Naive B cell (primary cell): ENCODE data around the gene BRD1. TPM values are rescaled to one million over a fixed set of nuclear protein-coding genes. Genes with fewer than 3 reads are reported as not detected.

Experiments used
- ATAC-seq, 2 donors: fragments of 150-1000 bp; cut with Tn5 transposase; 2 replicates each; pipeline ENCODE4 v1.10.0; 2021; ENCODE audit warnings: low read depth in 2 of 2, mild to moderate bottlenecking in 2 of 2, moderate library complexity in 2 of 2
- DNase-seq: peaks from one replicate; pipeline ENCODE4 v3.0.0; 2022
- H3K27ac Mint-ChIP-seq, 6 donors: one replicate each; pipeline ENCODE4 v1.8.0; 2020 to 2022; ENCODE audit warnings: mild to moderate bottlenecking in 6 of 6, mixed read lengths in 6 of 6, moderate library complexity in 5 of 6, inconsistent platforms in 2 of 6
- H3K27me3 Mint-ChIP-seq, 3 donors: one replicate each; pipeline ENCODE4 v1.8.0; 2021 to 2022; ENCODE audit warnings: mixed read lengths in 3 of 3, mild to moderate bottlenecking in 1 of 3
- H3K36me3 Mint-ChIP-seq, 2 donors: one replicate each; pipeline ENCODE4 v1.8.0; 2020 to 2022; ENCODE audit warnings: mixed read lengths in 2 of 2, inconsistent platforms in 1 of 2, mild to moderate bottlenecking in 1 of 2
- H3K4me1 Mint-ChIP-seq, 3 donors: one replicate each; pipeline ENCODE4 v1.8.0; 2020 to 2022; ENCODE audit warnings: mixed read lengths in 3 of 3, inconsistent platforms in 1 of 3, mild to moderate bottlenecking in 1 of 3, moderate library complexity in 1 of 3
- H3K4me3 Mint-ChIP-seq, 8 donors: one replicate each; pipeline ENCODE4 v1.8.0; 2020 to 2022; ENCODE audit warnings: mild to moderate bottlenecking in 8 of 8, mixed read lengths in 8 of 8, moderate library complexity in 8 of 8, inconsistent platforms in 2 of 8
- H3K9me3 Mint-ChIP-seq, 7 donors: one replicate each; pipeline ENCODE4 v1.8.0; 2020 to 2022; ENCODE audit warnings: mixed read lengths in 7 of 7, mild to moderate bottlenecking in 5 of 7, inconsistent platforms in 2 of 7, moderate library complexity in 1 of 7
- polyA plus RNA-seq, 6 donors: library from polyadenylated mRNA; unstranded; fragments of 300-500 nt; fragmentation: Illumina TruSeq; gene quantifications; one replicate each; pipeline ENCODE4 v1.2.3, GENCODE V29; 2021; ENCODE audit warnings: low read depth in 6 of 6

Gene BRD1
- polyA plus RNA-seq, 6 donors from 2014 or later: 0.23 to 3.0 (median 1.8) TPM

- DNase-seq (no peak), ATAC-seq (no peak)
- no peaks in the 10 kb centered on the region for H3K9me3 Mint-ChIP-seq
- no peaks in the 10 kb centered on the region for H3K27me3 Mint-ChIP-seq
- peaks cover 44 to 81% (median 71%) of the 10 kb centered on the region in 3 donors for H3K4me1 Mint-ChIP-seq
- peak overlapping the region in 2 of 6 donors; percentile 72 to 82 for H3K27ac Mint-ChIP-seq
- peaks cover 7 to 15% of the 10 kb centered on the region in 2 donors for H3K36me3 Mint-ChIP-seq
- no peak overlapping the region for H3K4me3 Mint-ChIP-seq
Observed at GRCh38 chr22:49814164-49814686, 13.4 kb downstream of the BRD1 start.

- Mint-ChIP-seq H3K4me3 (no peak overlapping the region), H3K36me3 (peaks cover 7% of the 10 kb centered on the region in 2 donors), H3K4me1 (peaks cover 47 to 85% (median 75%) of the 10 kb centered on the region in 3 donors), H3K27ac (no peak overlapping the region), H3K27me3 (no peaks in the 10 kb centered on the region), H3K9me3 (no peaks in the 10 kb centered on the region)
- ATAC-seq: no peak
- no peak for DNase-seq
Observed at GRCh38 chr22:49812838-49813237, 14.8 kb downstream of the BRD1 start.

GRCh38 chr22:49811020-49811791, 16.5 kb downstream of the BRD1 start:
- H3K4me3 Mint-ChIP-seq: peak overlapping the region in 6 of 8 donors; percentile 12 to 77 (median 59)
- H3K36me3 Mint-ChIP-seq: peaks cover 0 to 7% of the 10 kb centered on the region in 2 donors
- H3K27ac Mint-ChIP-seq: peak overlapping the region in 3 of 6 donors; percentile 1 to 34 (median 32)
- peaks cover 48 to 85% (median 74%) of the 10 kb centered on the region in 3 donors for H3K4me1 Mint-ChIP-seq
- DNase-seq (no peak), ATAC-seq (peak; percentile 14 to 27)
- no peaks in the 10 kb centered on the region for H3K27me3 Mint-ChIP-seq
- H3K9me3 Mint-ChIP-seq: no peaks in the 10 kb centered on the region

DNA sequence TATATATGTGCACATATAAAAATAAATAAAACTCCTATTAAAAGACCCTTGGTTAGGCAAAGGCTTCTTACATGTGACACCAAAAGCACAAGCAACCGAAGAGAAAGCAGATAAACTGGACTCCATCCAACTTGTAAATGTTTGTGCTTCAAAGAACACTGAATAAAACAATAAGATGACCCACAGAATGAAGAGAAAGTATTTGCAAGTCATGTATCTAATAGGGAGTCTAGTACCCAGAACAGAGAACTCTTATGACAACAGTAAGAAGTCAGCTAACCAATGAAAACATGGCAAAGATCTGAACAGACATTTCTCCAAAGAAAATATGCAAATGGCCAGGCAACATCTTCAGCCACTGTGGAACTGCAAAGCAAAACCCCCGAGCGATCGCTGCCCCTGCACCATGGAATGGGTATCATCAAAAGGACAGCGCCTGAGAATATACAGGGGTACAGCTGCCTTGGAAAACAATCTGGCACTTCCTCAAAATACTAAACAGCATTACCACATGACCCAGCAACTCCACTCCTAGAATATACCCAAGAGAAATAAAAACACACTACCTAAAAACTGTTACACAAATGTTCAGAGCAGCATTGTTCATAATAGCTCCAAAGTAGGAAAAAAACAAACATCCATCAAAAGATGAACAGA, 17.2 kb downstream of the BRD1 start:
- peaks cover 0 to 7% of the 10 kb centered on the region in 2 donors for H3K36me3 Mint-ChIP-seq
- peak overlapping the region in 5 of 8 donors; percentile 12 to 62 (median 31) for H3K4me3 Mint-ChIP-seq
- no peaks in the 10 kb centered on the region for H3K27me3 Mint-ChIP-seq
- peaks cover 50 to 83% (median 77%) of the 10 kb centered on the region in 3 donors for H3K4me1 Mint-ChIP-seq
- no peaks in the 10 kb centered on the region for H3K9me3 Mint-ChIP-seq
- no peak for DNase-seq
- peak; percentile 49 to 56 for ATAC-seq
- peak overlapping the region in 2 of 6 donors; percentile 1 to 32 for H3K27ac Mint-ChIP-seq

DNA sequence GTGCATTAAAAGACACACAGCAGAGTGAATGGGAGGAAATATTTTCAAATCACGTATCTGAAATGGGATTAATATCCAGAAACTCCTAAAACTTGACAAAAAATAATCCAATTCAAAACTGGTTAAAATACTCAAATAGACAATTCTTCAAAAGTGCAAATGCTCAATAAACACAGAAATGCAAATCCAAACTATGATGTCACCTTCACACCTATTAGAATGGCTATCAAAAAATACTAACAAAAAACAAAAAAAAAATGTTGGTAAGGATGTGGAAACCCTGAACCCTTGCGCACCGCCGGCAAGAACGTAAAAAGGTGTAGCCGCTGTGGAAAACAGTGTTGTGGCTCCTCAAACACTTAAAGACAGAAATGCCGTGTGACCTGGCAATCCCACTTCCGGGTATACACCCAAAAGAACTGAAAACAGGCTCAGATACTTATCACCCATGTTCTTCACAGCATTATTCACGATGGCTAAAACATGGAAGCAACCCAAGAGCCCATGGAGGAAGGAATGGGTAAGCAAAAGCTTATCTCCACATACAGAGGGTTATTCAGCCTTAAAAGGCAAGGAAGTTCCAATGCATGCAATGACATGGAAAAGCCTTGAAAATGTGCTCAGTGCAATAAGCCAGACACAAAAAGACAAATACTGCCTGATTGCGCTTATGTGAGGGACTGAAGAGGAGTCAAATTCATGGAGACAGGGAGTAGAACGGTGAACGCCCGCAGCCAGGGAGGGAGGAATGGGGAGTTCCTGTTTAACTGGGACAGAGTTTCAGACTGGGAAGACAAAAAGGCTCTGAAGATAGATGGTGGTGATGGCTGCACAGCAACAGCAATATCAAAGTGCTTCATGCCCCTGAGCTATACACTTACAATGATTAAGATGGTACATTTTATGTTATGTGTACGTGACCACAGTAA, 19.6 kb downstream of the BRD1 start:
- peak overlapping the region; percentile 9 to 58 (median 32) for H3K27ac Mint-ChIP-seq
- no peaks in the 10 kb centered on the region for H3K27me3 Mint-ChIP-seq
- peak overlapping the region in 3 of 8 donors; percentile 16 to 67 (median 48) for H3K4me3 Mint-ChIP-seq
- DNase-seq (no peak), ATAC-seq (no peak)
- no peaks in the 10 kb centered on the region for H3K9me3 Mint-ChIP-seq
- peaks cover 0 to 7% of the 10 kb centered on the region in 2 donors for H3K36me3 Mint-ChIP-seq
- peaks cover 59 to 72% (median 71%) of the 10 kb centered on the region in 3 donors for H3K4me1 Mint-ChIP-seq

GRCh38 chr22:49807129-49807528, 20.5 kb downstream of the BRD1 start:
- peak overlapping the region in 2 of 8 donors; percentile 6 to 42 for H3K4me3 Mint-ChIP-seq
- ATAC-seq: no peak

GRCh38 chr22:49803737-49804375, 23.8 kb downstream of the BRD1 start:
- H3K9me3 Mint-ChIP-seq: no peaks in the 10 kb centered on the region
- DNase-seq (no peak), ATAC-seq (no peak)
- no peaks in the 10 kb centered on the region for H3K27me3 Mint-ChIP-seq
- H3K27ac Mint-ChIP-seq: peak overlapping the region in 3 of 6 donors; percentile 26 to 88 (median 53)
- H3K36me3 Mint-ChIP-seq: peaks cover 0 to 5% of the 10 kb centered on the region in 2 donors
- H3K4me3 Mint-ChIP-seq: no peak overlapping the region
- H3K4me1 Mint-ChIP-seq: peaks cover 38 to 51% (median 41%) of the 10 kb centered on the region in 3 donors

More at GRCh38 chr22:49807129-49807528, 20.5 kb downstream of the BRD1 start:
- Mint-ChIP-seq H3K27me3 (no peaks in the 10 kb centered on the region), H3K36me3 (peaks cover 0 to 7% of the 10 kb centered on the region in 2 donors), H3K4me1 (peaks cover 59 to 70% (median 68%) of the 10 kb centered on the region in 3 donors), H3K9me3 (no peaks in the 10 kb centered on the region), H3K27ac (peak overlapping the region in 1 of 6 donors; percentile 25)
- no peak for DNase-seq

DNA sequence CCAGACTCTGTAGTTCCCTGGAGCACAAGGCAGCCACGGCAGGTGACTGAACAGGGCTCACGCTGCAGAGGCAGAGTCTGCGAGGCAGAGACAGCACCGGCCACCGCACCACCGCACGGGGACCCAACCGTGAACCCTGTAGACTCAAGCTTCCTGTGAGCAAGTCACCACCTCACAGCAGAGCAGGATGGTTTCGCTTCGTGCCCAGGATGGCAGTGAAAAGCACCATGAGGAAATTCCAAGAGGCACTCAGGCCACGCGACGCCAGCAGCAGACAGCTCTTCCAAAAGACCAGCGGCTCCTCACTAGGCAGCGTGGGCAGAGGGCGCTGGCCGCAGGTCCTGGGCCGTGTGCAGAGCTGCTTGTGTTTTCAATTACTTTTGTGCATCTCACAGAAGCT, 24.5 kb downstream of the BRD1 start:
- H3K4me1 Mint-ChIP-seq: peaks cover 34 to 44% (median 34%) of the 10 kb centered on the region in 3 donors
- no peak overlapping the region for H3K4me3 Mint-ChIP-seq
- peak overlapping the region in 2 of 6 donors; percentile 23 to 54 for H3K27ac Mint-ChIP-seq
- H3K27me3 Mint-ChIP-seq: no peaks in the 10 kb centered on the region
- ATAC-seq (peak; percentile 46 to 57), DNase-seq (no peak)
- peaks cover 0 to 8% of the 10 kb centered on the region in 2 donors for H3K36me3 Mint-ChIP-seq
- H3K9me3 Mint-ChIP-seq: no peaks in the 10 kb centered on the region

GRCh38 chr22:49801391-49802060, 26.1 kb downstream of the BRD1 start:
- no peak overlapping the region for H3K4me3 Mint-ChIP-seq
- ATAC-seq (no peak), DNase-seq (no peak)
- no peaks in the 10 kb centered on the region for H3K9me3 Mint-ChIP-seq
- peaks cover 0 to 8% of the 10 kb centered on the region in 2 donors for H3K36me3 Mint-ChIP-seq
- H3K27me3 Mint-ChIP-seq: no peaks in the 10 kb centered on the region
- peaks cover 18 to 31% (median 26%) of the 10 kb centered on the region in 3 donors for H3K4me1 Mint-ChIP-seq
- H3K27ac Mint-ChIP-seq: peak overlapping the region in 1 of 6 donors; percentile 39

- H3K4me3 Mint-ChIP-seq: no peak overlapping the region
- ATAC-seq: no peak
- H3K4me1 Mint-ChIP-seq: peaks cover 11 to 25% (median 20%) of the 10 kb centered on the region in 3 donors
- H3K36me3 Mint-ChIP-seq: peaks cover 0 to 8% of the 10 kb centered on the region in 2 donors
- H3K27me3 Mint-ChIP-seq: no peaks in the 10 kb centered on the region
- H3K9me3 Mint-ChIP-seq: no peaks in the 10 kb centered on the region
- DNase-seq: no peak
- H3K27ac Mint-ChIP-seq: peak overlapping the region in 1 of 6 donors; percentile 76
Observed at GRCh38 chr22:49800408-49801238, 27.1 kb downstream of the BRD1 start.

GRCh38 chr22:49799431-49800075, 28.1 kb downstream of the BRD1 start:
- H3K4me3 Mint-ChIP-seq: no peak overlapping the region
- no peaks in the 10 kb centered on the region for H3K9me3 Mint-ChIP-seq
- DNase-seq (no peak), ATAC-seq (no peak)
- H3K27ac Mint-ChIP-seq: peak overlapping the region in 1 of 6 donors; percentile 54
- H3K4me1 Mint-ChIP-seq: peaks cover 11 to 26% (median 25%) of the 10 kb centered on the region in 3 donors
- no peaks in the 10 kb centered on the region for H3K27me3 Mint-ChIP-seq
- peaks cover 8 to 17% of the 10 kb centered on the region in 2 donors for H3K36me3 Mint-ChIP-seq
